SKM-1 (cell line): ENCODE measurements around the gene CCDC178.
"Not testable (repeated sequence)": the region's sequence is repeated elsewhere in the genome, so short reads cannot be mapped to it uniquely, and the experiment has no call there.

Experiments
- DNase-seq: peaks from one replicate; lab custom pipeline; 2025; ENCODE audit not compliant: unreplicated experiment; lab: John Stamatoyannopoulos, UW

Gene CCDC178

GRCh38 chr18:33022370-33022769 lies 418.2 kb downstream of the CCDC178 start:
- no peak for DNase-seq

- DNase-seq: no peak
Observed at GRCh38 chr18:33020877-33021276, 419.6 kb downstream of the CCDC178 start.

GRCh38 chr18:33014060-33014796 lies 426.3 kb downstream of the CCDC178 start:
- no peak for DNase-seq

- DNase-seq: no peak
Observed at GRCh38 chr18:33010149-33010548, 430.4 kb downstream of the CCDC178 start.

GRCh38 chr18:32998921-32999320 lies 441.6 kb downstream of the CCDC178 start:
- DNase-seq: no peak

GRCh38 chr18:32998285-32998684 lies 442.2 kb downstream of the CCDC178 start:
- DNase-seq: no peak

GRCh38 chr18:32983721-32984120 lies 456.8 kb downstream of the CCDC178 start:
- DNase-seq: no peak

GRCh38 chr18:32980896-32981295 lies 459.6 kb downstream of the CCDC178 start:
- no peak for DNase-seq

GRCh38 chr18:32975501-32975900 lies 465.0 kb downstream of the CCDC178 start:
- no peak for DNase-seq

- DNase-seq: no peak
Observed at GRCh38 chr18:32975163-32975436, 465.4 kb downstream of the CCDC178 start.

- DNase-seq: no peak
Observed at GRCh38 chr18:32974421-32975162, 465.9 kb downstream of the CCDC178 start.

- no peak for DNase-seq
Observed at GRCh38 chr18:32968248-32968647, 472.3 kb downstream of the CCDC178 start.

- DNase-seq: no peak
Observed at GRCh38 chr18:32966141-32966540, 474.4 kb downstream of the CCDC178 start.

GRCh38 chr18:32961538-32961937 lies 479.0 kb downstream of the CCDC178 start:
- DNase-seq: no peak

GRCh38 chr18:32958746-32959145 lies 481.8 kb downstream of the CCDC178 start:
- no peak for DNase-seq

- no peak for DNase-seq
Observed at GRCh38 chr18:32956591-32957315, 483.8 kb downstream of the CCDC178 start.

GRCh38 chr18:32952318-32952717 lies 488.2 kb downstream of the CCDC178 start:
- DNase-seq: not testable (repeated sequence)

GRCh38 chr18:32937597-32937996 lies 502.9 kb downstream of the CCDC178 start:
- no peak for DNase-seq

GRCh38 chr18:32937066-32937465 lies 503.5 kb downstream of the CCDC178 start:
- no peak for DNase-seq

GRCh38 chr18:32934201-32934600 lies 506.3 kb downstream of the CCDC178 start:
- no peak for DNase-seq

- DNase-seq: peak; percentile 68
Observed at GRCh38 chr18:32930695-32931301, 509.7 kb downstream of the CCDC178 start.

- DNase-seq: no peak
Observed at GRCh38 chr18:32929213-32929612, 511.3 kb downstream of the CCDC178 start.
